ENCODE results near the gene IL6R. TPM values are rescaled to one million over a fixed set of nuclear protein-coding genes. Genes with fewer than 3 reads are reported as not detected.

IL6R gene
- total RNA-seq, 1 experiment from 2014 or later: 16.1 TPM

GRCh38 chr1:154496383-154496782 lies 91.2 kb downstream of the IL6R start:
- POLR2A ChIA-PET (ENCODE audit: unreplicated experiment): no interaction called here
- TF ChIP-seq EZH2 (IDR thresholded peaks at IDR 0.05; ENCODE audit: low read length, unreplicated experiment) (no peak), EZH2phosphoT487 (IDR thresholded peaks at IDR 0.05; ENCODE audit: borderline replicate concordance, low read length) (no peak)
- TF ChIP-seq, protein P1, sequence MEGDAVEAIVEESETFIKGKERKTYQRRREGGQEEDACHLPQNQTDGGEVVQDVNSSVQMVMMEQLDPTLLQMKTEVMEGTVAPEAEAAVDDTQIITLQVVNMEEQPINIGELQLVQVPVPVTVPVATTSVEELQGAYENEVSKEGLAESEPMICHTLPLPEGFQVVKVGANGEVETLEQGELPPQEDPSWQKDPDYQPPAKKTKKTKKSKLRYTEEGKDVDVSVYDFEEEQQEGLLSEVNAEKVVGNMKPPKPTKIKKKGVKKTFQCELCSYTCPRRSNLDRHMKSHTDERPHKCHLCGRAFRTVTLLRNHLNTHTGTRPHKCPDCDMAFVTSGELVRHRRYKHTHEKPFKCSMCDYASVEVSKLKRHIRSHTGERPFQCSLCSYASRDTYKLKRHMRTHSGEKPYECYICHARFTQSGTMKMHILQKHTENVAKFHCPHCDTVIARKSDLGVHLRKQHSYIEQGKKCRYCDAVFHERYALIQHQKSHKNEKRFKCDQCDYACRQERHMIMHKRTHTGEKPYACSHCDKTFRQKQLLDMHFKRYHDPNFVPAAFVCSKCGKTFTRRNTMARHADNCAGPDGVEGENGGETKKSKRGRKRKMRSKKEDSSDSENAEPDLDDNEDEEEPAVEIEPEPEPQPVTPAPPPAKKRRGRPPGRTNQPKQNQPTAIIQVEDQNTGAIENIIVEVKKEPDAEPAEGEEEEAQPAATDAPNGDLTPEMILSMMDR (conservative IDR thresholded peaks at IDR 0.05; ENCODE audit: low read depth, low read length): no peak
- Histone ChIP-seq H3K4me1 (ENCODE audit: insufficient read depth, low read length) (no peaks in the 10 kb centered on the region), H3K4me2 (ENCODE audit: low read length) (no peak overlapping the region), H3K9ac (ENCODE audit: low read length) (no peak overlapping the region), H3F3A (ENCODE audit: low read length, unreplicated experiment) (no peaks in the 10 kb centered on the region), H3K27me3 (ENCODE audit: low read length) (peaks cover 82% of the 10 kb centered on the region), H4K20me1 (ENCODE audit: low read length) (no peaks in the 10 kb centered on the region), H3K79me2 (ENCODE audit: low read length) (no peaks in the 10 kb centered on the region), H3K4me3 (ENCODE audit: low read length) (no peak overlapping the region), H3K36me3 (ENCODE audit: low read depth, low read length) (no peaks in the 10 kb centered on the region), H3K27ac (ENCODE audit: low read length) (no peak overlapping the region), H3K9me3 (ENCODE audit: low read length) (no peaks in the 10 kb centered on the region), H2AFZ (ENCODE audit: low read length) (no peak overlapping the region), H3K9me2 (replicated peaks; ENCODE audit: low read length) (no peaks in the 10 kb centered on the region)
- no peak for DNase-seq
- no peak for ATAC-seq
- no TSS peak for BruUV-seq (replicated peaks)
- intact Hi-C loops (cut with micrococcal nuclease): no loop called here
- CTCF ChIA-PET: interaction anchor here (0.6 kb wide), 1 partner anchor 178 kb away, joined by 3 read pairs; no protein-coding TSS in a partner anchor

DNA sequence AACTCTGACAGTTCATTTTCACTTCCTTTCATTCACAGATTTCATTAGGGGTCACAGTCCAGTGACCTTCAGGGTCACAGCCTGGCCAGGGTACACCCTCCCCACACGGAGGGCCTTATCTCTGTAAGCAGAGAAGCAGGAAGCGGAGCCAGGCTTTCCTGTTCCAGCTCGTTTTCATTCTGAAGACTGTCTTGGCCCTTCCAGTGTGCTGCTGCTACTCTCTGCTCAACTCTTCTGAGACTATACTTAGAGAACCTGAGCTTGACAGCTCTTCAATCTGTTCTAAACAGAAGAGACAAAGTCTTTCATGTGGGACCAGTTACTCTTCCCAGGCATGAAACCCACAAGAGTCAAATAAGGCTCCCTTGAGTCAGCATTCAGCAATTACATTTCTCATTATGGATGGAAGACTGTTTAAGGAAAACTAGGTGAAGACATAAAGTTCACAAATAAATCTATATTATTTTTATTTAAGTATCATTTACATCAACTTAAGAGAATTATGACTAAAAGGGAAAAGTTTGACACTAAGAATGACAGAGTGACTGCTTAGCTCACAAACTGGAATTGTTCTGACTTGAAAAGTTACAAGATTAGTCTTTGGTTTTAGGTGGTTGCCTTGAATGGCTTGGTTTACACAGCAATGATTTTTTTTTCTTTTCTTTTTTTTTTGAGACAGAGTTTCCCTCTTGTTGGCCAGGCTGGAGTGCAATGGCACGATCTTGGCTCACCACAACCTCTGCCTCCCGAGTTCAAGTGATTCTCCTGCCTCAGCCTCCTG lies 92.1 kb downstream of the IL6R start:
- H2AFZ ChIP-seq (ENCODE audit: low read length): no peak overlapping the region
- TF ChIP-seq, protein P1 (conservative IDR thresholded peaks at IDR 0.05; ENCODE audit: low read depth, low read length): no peak
- TF ChIP-seq EZH2phosphoT487 (IDR thresholded peaks at IDR 0.05; ENCODE audit: borderline replicate concordance, low read length): no peak
- no peak for TF ChIP-seq EZH2 (IDR thresholded peaks at IDR 0.05; ENCODE audit: low read length, unreplicated experiment)
- H3K36me3 ChIP-seq (ENCODE audit: low read depth, low read length): no peaks in the 10 kb centered on the region
- no peaks in the 10 kb centered on the region for H4K20me1 ChIP-seq (ENCODE audit: low read length)
- H3K27ac ChIP-seq (ENCODE audit: low read length): no peak overlapping the region
- no peak overlapping the region for H3K4me3 ChIP-seq (ENCODE audit: low read length)
- ChIA-PET POLR2A (ENCODE audit: unreplicated experiment) (no interaction called here), CTCF (no interaction called here)
- H3K79me2 ChIP-seq (ENCODE audit: low read length): no peaks in the 10 kb centered on the region
- peaks cover 78% of the 10 kb centered on the region for H3K27me3 ChIP-seq (ENCODE audit: low read length)
- intact Hi-C loops (cut with micrococcal nuclease): no loop called here
- H3K9me3 ChIP-seq (ENCODE audit: low read length): no peaks in the 10 kb centered on the region
- no peaks in the 10 kb centered on the region for H3F3A ChIP-seq (ENCODE audit: low read length, unreplicated experiment)
- H3K9ac ChIP-seq (ENCODE audit: low read length): no peak overlapping the region
- no peak for DNase-seq
- H3K4me1 ChIP-seq (ENCODE audit: insufficient read depth, low read length): no peaks in the 10 kb centered on the region
- no peaks in the 10 kb centered on the region for H3K9me2 ChIP-seq (replicated peaks; ENCODE audit: low read length)
- no peak overlapping the region for H3K4me2 ChIP-seq (ENCODE audit: low read length)
- no TSS peak for BruUV-seq (replicated peaks)
- ATAC-seq: no peak

- Histone ChIP-seq H2AFZ (ENCODE audit: low read length) (no peak overlapping the region), H3K36me3 (ENCODE audit: low read depth, low read length) (no peaks in the 10 kb centered on the region), H3K27ac (ENCODE audit: low read length) (no peak overlapping the region), H3K4me3 (ENCODE audit: low read length) (no peak overlapping the region), H3K79me2 (ENCODE audit: low read length) (no peaks in the 10 kb centered on the region), H3K9me3 (ENCODE audit: low read length) (no peaks in the 10 kb centered on the region), H3F3A (ENCODE audit: low read length, unreplicated experiment) (no peaks in the 10 kb centered on the region), H3K4me2 (ENCODE audit: low read length) (no peak overlapping the region), H3K4me1 (ENCODE audit: insufficient read depth, low read length) (no peaks in the 10 kb centered on the region), H3K27me3 (ENCODE audit: low read length) (peaks cover 66% of the 10 kb centered on the region), H4K20me1 (ENCODE audit: low read length) (no peaks in the 10 kb centered on the region), H3K9me2 (replicated peaks; ENCODE audit: low read length) (no peaks in the 10 kb centered on the region), H3K9ac (ENCODE audit: low read length) (no peak overlapping the region)
- DNase-seq (no peak), ATAC-seq (no peak)
- ChIA-PET POLR2A (ENCODE audit: unreplicated experiment) (no interaction called here), CTCF (no interaction called here)
- TF ChIP-seq, protein P1 (conservative IDR thresholded peaks at IDR 0.05; ENCODE audit: low read depth, low read length): no peak
- TF ChIP-seq EZH2phosphoT487 (IDR thresholded peaks at IDR 0.05; ENCODE audit: borderline replicate concordance, low read length): no peak
- no peak for TF ChIP-seq EZH2 (IDR thresholded peaks at IDR 0.05; ENCODE audit: low read length, unreplicated experiment)
- intact Hi-C loops (cut with micrococcal nuclease): no loop called here
- no TSS peak for BruUV-seq (replicated peaks)
Measured at GRCh38 chr1:154499446-154499845, 94.3 kb downstream of the IL6R start.
